K562 (cell line): ENCODE results near the gene BCL7B. TPM values are rescaled to one million over a fixed set of nuclear protein-coding genes. Genes with fewer than 3 reads are reported as not detected.

Experiments
- CBFA2T2 ChIP-seq: fragments of 450-650 bp; conservative IDR thresholded peaks from 2 replicates; pipeline ENCODE4 v1.6.1; 2017; ENCODE audit warnings: mild to moderate bottlenecking
- CHAMP1 ChIP-seq: fragments of 450-650 bp; IDR thresholded peaks from 2 replicates; pipeline ENCODE4 v1.6.1; 2016; ENCODE audit warnings: mild to moderate bottlenecking
- HDGF ChIP-seq: fragments of 450-650 bp; IDR thresholded peaks from 2 replicates; pipeline ENCODE4 v1.6.1; 2016
- NBN ChIP-seq: fragments of 450-650 bp; IDR thresholded peaks from 2 replicates; pipeline ENCODE4 v1.6.1; 2016; ENCODE audit warnings: low read depth, mild to moderate bottlenecking
- NR2F6 ChIP-seq: fragments of 450-650 bp; formaldehyde crosslinking; IDR thresholded peaks from 2 replicates; pipeline ENCODE4 v1.4.0; 2020; ENCODE audit warnings: mild to moderate bottlenecking
- POLR2H ChIP-seq: IDR thresholded peaks from 2 replicates; pipeline ENCODE4 v1.6.1; 2016; ENCODE audit warnings: missing genetic modification characterization, low read depth, mild to moderate bottlenecking, control low read depth, missing compliant biosample characterization, moderate library complexity
- RBM14 ChIP-seq: fragments of 200-400 bp; formaldehyde crosslinking; IDR thresholded peaks from 2 replicates; pipeline ENCODE4 v1.6.1; 2018; ENCODE audit warnings: low read depth, mild to moderate bottlenecking, low read length, moderate library complexity, borderline replicate concordance; ENCODE audit not compliant: insufficient read depth
- RFX5 ChIP-seq: IDR thresholded peaks from 2 replicates; pipeline ENCODE4 v1.6.1; 2011; ENCODE audit warnings: low read depth, mild to moderate bottlenecking, improper control_type of control experiment, low read length
- SRSF3 ChIP-seq: fragments of 200-400 bp; formaldehyde crosslinking; IDR thresholded peaks from 2 replicates; pipeline ENCODE4 v1.6.1; 2016; ENCODE audit warnings: mild to moderate bottlenecking, low read length, moderate library complexity; ENCODE audit not compliant: insufficient read depth
- YY1 ChIP-seq, 3 experiments: IDR thresholded peaks; 2 replicates each; pipeline ENCODE4 v1.6.1; 2011; ENCODE audit warnings: low read length in 2 of 3, mild to moderate bottlenecking in 2 of 3, moderate library complexity in 2 of 3, borderline replicate concordance in 1 of 3, control low read depth in 1 of 3, low read depth in 1 of 3; ENCODE audit not compliant: insufficient read depth in 3 of 3, insufficient replicate concordance in 2 of 3, control insufficient read depth in 1 of 3, insufficient read length in 1 of 3; ENCODE audit errors: extremely low read depth in 1 of 3
- ZBTB43 ChIP-seq: sonication (generic); formaldehyde crosslinking; IDR thresholded peaks from 2 replicates; pipeline ENCODE4 v1.8.0; 2023; ENCODE audit warnings: mild to moderate bottlenecking, missing genetic modification reagents
- ZBTB7A ChIP-seq: IDR thresholded peaks from 2 replicates; pipeline ENCODE4 v1.6.1; 2011; ENCODE audit warnings: low read depth, mild to moderate bottlenecking, low read length, moderate library complexity, borderline replicate concordance; ENCODE audit not compliant: control insufficient read depth
- polyA plus RNA-seq, 8 experiments: library from polyadenylated mRNA; depleted of rRNA in 4 of 8; stranded (reverse) in 5 of 8; unstranded in 3 of 8; fragments of >200 nt; fragmentation: Nextera tagmentation in 2 of 8; fragmentation: Illumina TruSeq in 1 of 8; extraction: Ambion mirVana in 2 of 8; extraction: Trizol in 1 of 8; gene quantifications; 2 replicates each; pipeline versions ENCODE4 v1.2.1 to v1.2.3, GENCODE V29; 2011 to 2014; ENCODE audit warnings: inconsistent platforms in 1 of 8, missing spikeins in 1 of 8
- total RNA-seq, 7 experiments: library from RNA; depleted of rRNA in 6 of 7; stranded (reverse); fragments of >200 nt in 6 of 7; fragmentation: Illumina TruSeq in 2 of 7; extraction: Trizol in 2 of 7; gene quantifications; 2 replicates each; pipeline versions ENCODE4 v1.2.1 to v1.2.3, GENCODE V29; 2011 to 2021; ENCODE audit warnings: low replicate concordance in 1 of 7

Gene BCL7B
- total and polyA plus RNA-seq, 9 of the 15 experiments (the other 6 are each of a cell fraction or from before 2014, with no cell fraction given) = 10.0 to 73.2 (median 32.9) TPM

GRCh38 chr7:73578342-73579128, 21.0 kb upstream of the BCL7B start, which contains the start of gene TBL2 (continued):
- TF ChIP-seq CHAMP1 (no peak), SRSF3 (no peak; the same call in 1 of the 2 replicates), ZBTB43 (CRISPR knock-in tag) (peak; percentile 61; the same call in 1 of the 2 replicates), HDGF (no peak), NR2F6 (CRISPR knock-in tag) (no peak), CBFA2T2 (no peak), POLR2H (tag) (peak; percentile 92), RFX5 (no peak), NBN (no peak), ZBTB7A (peak; percentile 83), RBM14 (no peak), YY1 (IDR thresholded peaks at IDR 0.05; ENCODE audit: borderline replicate concordance in 1 of 3, control insufficient read depth in 1 of 3, extremely low read depth in 1 of 3, insufficient read depth in 3 of 3, insufficient read length in 1 of 3, insufficient replicate concordance in 2 of 3, low read depth in 1 of 3, low read length in 2 of 3) (peak; percentile 37 to 91 (median 77))
